ENCODE data around the gene ANK2.

Gene ANK2

GRCh38 chr4:113292371-113293042, 243.1 kb downstream of the ANK2 start:
- Histone ChIP-seq H3K27me3 (ENCODE audit: low read length) (no peaks in the 10 kb centered on the region), H3K4me2 (ENCODE audit: low read depth, low read length, poor library complexity, severe bottlenecking) (no peak overlapping the region), H3K9me3 (ENCODE audit: insufficient read depth, low read length) (no peaks in the 10 kb centered on the region), H3K27ac (ENCODE audit: low read depth, low read length) (no peak overlapping the region), H3K9me2 (replicated peaks; ENCODE audit: insufficient read depth, low read length) (no peaks in the 10 kb centered on the region), H3K4me3 (ENCODE audit: insufficient read depth, low read length, poor library complexity, severe bottlenecking) (no peak overlapping the region), H3K79me2 (ENCODE audit: insufficient read depth, low read length) (no peaks in the 10 kb centered on the region), H3F3A (ENCODE audit: insufficient read depth) (no peaks in the 10 kb centered on the region), H2AFZ (ENCODE audit: low read depth, low read length, severe bottlenecking) (no peak overlapping the region), H3K9ac (ENCODE audit: low read length) (no peak overlapping the region), H3K36me3 (ENCODE audit: low read length) (no peaks in the 10 kb centered on the region), H4K20me1 (ENCODE audit: low read depth, low read length) (no peaks in the 10 kb centered on the region)
- TF ChIP-seq EZH2phosphoT487 (conservative IDR thresholded peaks at IDR 0.05; ENCODE audit: low read length) (no peak), CTCF (IDR thresholded peaks at IDR 0.05; ENCODE audit: insufficient read depth, low read length, poor library complexity, severe bottlenecking) (no peak)

- H3F3A ChIP-seq (ENCODE audit: insufficient read depth) = no peaks in the 10 kb centered on the region
- H3K4me3 ChIP-seq (ENCODE audit: insufficient read depth, low read length, poor library complexity, severe bottlenecking) = no peak overlapping the region
- no peaks in the 10 kb centered on the region for H3K27me3 ChIP-seq (ENCODE audit: low read length)
- no peak overlapping the region for H3K4me2 ChIP-seq (ENCODE audit: low read depth, low read length, poor library complexity, severe bottlenecking)
- H4K20me1 ChIP-seq (ENCODE audit: low read depth, low read length) = no peaks in the 10 kb centered on the region
- no peaks in the 10 kb centered on the region for H3K36me3 ChIP-seq (ENCODE audit: low read length)
- H3K27ac ChIP-seq (ENCODE audit: low read depth, low read length) = no peak overlapping the region
- H3K9me2 ChIP-seq (replicated peaks; ENCODE audit: insufficient read depth, low read length) = no peaks in the 10 kb centered on the region
- no peaks in the 10 kb centered on the region for H3K79me2 ChIP-seq (ENCODE audit: insufficient read depth, low read length)
- no peak overlapping the region for H3K9ac ChIP-seq (ENCODE audit: low read length)
- H3K9me3 ChIP-seq (ENCODE audit: insufficient read depth, low read length) = no peaks in the 10 kb centered on the region
- no peak overlapping the region for H2AFZ ChIP-seq (ENCODE audit: low read depth, low read length, severe bottlenecking)
- TF ChIP-seq EZH2phosphoT487 (conservative IDR thresholded peaks at IDR 0.05; ENCODE audit: low read length) (no peak), CTCF (IDR thresholded peaks at IDR 0.05; ENCODE audit: insufficient read depth, low read length, poor library complexity, severe bottlenecking) (no peak)
Measured at GRCh38 chr4:113293043-113293560, 243.6 kb downstream of the ANK2 start.

GRCh38 chr4:113293674-113294073, 244.2 kb downstream of the ANK2 start:
- H3K9ac ChIP-seq (ENCODE audit: low read length) = no peak overlapping the region
- no peak overlapping the region for H2AFZ ChIP-seq (ENCODE audit: low read depth, low read length, severe bottlenecking)
- H3F3A ChIP-seq (ENCODE audit: insufficient read depth) = no peaks in the 10 kb centered on the region
- no peaks in the 10 kb centered on the region for H3K79me2 ChIP-seq (ENCODE audit: insufficient read depth, low read length)
- no peaks in the 10 kb centered on the region for H3K27me3 ChIP-seq (ENCODE audit: low read length)
- no peaks in the 10 kb centered on the region for H3K9me2 ChIP-seq (replicated peaks; ENCODE audit: insufficient read depth, low read length)
- H3K4me2 ChIP-seq (ENCODE audit: low read depth, low read length, poor library complexity, severe bottlenecking) = no peak overlapping the region
- no peaks in the 10 kb centered on the region for H3K9me3 ChIP-seq (ENCODE audit: insufficient read depth, low read length)
- H4K20me1 ChIP-seq (ENCODE audit: low read depth, low read length) = no peaks in the 10 kb centered on the region
- TF ChIP-seq EZH2phosphoT487 (conservative IDR thresholded peaks at IDR 0.05; ENCODE audit: low read length) = no peak
- no peak for TF ChIP-seq CTCF (IDR thresholded peaks at IDR 0.05; ENCODE audit: insufficient read depth, low read length, poor library complexity, severe bottlenecking)
- no peak overlapping the region for H3K27ac ChIP-seq (ENCODE audit: low read depth, low read length)
- no peak overlapping the region for H3K4me3 ChIP-seq (ENCODE audit: insufficient read depth, low read length, poor library complexity, severe bottlenecking)
- no peaks in the 10 kb centered on the region for H3K36me3 ChIP-seq (ENCODE audit: low read length)

All from SU-DHL-6 (cell line).